HG03095 (cell line): ENCODE data around the gene PAXX.

ENCODE experiments used
- ATAC-seq: cut with Tn5 transposase; IDR thresholded peaks from one replicate; pipeline ENCODE4 v1.9.1; 2021; ENCODE audit warnings: moderate library complexity; ENCODE audit not compliant: unreplicated experiment

Gene PAXX

GRCh38 chr9:136952876-136953770 lies 39.1 kb upstream of the PAXX start:
- ATAC-seq: no peak

DNA sequence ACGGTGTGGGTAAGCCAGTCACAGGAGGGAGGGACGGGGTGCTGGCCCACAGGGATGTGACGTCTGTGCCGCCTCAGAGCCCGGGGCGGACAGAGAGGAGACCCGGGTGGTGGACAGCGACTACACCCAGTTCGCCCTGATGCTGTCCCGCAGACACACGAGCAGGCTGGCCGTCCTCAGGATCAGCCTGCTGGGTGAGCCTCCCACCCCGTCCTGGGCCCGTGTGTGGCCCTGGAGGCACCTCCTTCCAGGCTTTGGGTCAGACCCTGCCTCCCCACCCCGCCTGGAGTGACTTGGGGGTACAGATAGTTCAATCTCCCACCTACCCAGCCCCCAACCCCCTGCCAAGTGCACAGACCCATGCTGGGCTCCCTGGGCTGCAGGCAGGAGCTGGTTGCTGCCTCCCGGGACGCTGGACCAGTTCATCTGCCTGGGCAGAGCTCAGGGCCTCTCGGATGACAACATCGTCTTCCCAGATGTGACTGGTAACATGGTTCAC lies 38.4 kb upstream of the PAXX start:
- ATAC-seq: no peak

DNA sequence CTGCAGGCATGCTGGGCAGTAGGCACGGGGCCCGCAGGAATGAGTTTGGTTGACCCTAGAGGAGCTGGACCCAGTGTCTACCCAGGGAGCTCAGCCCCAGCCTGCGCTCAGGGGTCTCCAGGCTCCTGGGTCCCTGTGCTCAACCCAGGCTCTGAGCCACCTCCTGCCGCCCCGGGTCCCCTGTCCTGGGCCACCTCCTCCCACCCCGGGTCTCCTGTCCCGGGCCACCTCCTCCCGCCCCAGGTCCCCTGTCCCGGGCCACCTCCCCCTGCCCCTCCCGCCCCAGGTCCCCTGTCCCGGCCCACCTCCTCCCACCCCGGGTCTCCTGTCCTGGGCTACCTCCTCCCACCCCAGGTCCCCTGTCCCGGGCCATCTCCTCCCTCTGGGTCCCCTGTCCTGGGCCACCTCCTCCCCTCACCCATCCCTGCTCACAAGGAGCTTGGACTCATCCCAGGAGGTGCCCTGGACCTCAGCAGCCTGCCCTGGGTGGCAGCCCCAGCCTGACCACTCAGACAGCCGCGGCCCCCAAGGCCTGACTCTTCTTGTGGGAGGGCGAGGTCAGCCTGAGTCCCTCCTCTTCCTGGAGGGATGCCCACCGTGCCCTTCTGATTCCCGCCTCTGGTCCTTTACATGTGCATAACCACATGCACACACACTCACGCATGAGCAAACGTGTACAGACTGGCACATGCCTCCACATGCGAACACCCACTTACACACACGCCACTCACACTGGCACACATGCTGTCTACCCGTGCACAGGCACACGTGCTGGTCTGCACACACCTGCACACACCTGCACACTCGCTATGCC lies 37.7 kb upstream of the PAXX start:
- ATAC-seq: no peak

GRCh38 chr9:136955202-136955942 lies 36.9 kb upstream of the PAXX start:
- ATAC-seq: no peak

- no peak for ATAC-seq
These were observed 36.3 kb upstream of the PAXX start for GRCh38 chr9:136955943-136956335.

DNA sequence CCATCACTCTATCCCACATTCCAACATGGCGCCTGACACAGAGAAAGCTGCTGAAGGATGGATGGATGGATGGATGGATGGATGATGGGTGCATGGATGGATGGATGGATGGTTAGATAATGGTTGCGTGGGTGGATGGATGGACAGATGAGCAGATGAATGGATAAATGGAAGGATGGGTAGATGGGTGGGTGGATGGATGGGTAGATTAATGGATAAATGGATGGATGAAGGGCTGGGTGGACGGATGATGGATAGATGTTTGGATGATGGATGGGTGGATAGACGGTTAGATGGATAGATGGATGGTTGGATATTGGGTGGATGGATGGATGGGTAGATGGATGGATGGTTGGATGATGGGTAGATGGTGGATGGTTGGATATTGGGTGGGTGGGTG lies 35.6 kb upstream of the PAXX start:
- no peak for ATAC-seq

- no peak for ATAC-seq
These were observed 34.8 kb upstream of the PAXX start for GRCh38 chr9:136957461-136957860.

- ATAC-seq: no peak
These were observed 34.3 kb upstream of the PAXX start for GRCh38 chr9:136957901-136958300.

DNA sequence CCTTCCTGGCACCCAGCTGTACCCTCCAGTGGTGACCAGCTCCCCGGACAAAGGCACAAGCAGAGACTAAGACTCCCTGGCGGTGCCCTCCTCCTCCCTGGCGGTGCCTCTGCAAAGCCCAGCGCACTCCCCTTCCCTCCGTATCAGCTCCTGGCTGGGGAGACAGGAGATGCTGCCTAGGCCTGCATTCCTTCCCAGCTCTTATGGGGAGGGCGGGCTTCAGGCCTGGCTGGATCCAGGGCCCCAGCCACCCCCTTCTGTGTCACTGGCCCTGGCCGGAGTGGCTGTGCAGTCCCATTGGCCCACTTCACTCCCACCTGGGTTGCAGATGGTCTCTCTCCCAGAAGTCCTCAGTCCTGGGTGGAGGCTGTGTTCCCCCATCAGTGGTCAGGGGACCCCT lies 33.7 kb upstream of the PAXX start:
- no peak for ATAC-seq

DNA sequence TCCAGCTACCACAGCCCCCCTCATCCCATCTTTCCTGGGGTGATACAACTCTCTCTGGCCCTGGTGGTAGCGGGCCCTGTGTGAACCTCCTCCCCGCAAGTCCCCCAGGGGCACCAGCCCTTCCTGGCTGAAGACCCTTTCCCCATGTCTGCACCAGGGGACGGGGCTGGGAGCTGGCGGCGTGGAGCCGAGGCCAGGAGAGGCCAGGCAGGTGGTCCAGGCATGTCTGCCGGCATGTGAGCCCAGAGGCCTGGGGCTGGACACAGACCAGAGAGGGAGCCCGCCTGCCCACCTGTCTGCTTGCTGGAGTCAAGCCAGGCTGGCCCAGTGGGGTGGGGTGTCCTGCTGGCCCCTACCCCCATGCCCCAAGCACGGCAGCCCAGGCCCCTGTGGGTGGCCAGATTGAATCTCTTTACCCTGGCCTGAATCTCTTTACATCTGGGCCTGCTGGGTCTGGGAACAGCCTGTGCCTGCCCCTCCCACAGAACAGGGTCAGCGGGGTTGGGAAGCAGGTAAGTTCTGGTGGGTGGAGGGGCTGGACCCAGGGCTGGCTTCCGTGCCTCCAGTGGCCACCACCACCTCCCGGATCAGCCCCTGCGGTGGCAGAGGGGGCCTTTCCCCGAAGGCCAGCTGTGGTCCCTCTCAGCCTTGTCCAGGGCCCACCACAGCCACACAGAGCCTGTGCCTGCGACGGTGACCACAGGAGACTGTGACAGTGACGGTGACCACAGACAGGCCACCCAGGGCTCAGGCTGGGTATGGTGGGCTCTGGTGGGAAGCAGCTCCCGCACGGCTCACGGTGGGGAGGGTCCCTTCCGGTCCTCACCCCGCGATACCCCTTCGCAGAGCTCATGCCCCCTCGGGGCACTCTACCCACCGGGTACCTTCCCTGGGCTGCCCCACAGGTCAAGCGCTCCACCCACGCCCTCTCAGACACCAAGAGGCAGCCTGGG lies 33.0 kb upstream of the PAXX start:
- ATAC-seq: no peak

GRCh38 chr9:136960212-136960937 lies 31.8 kb upstream of the PAXX start:
- no peak for ATAC-seq

GRCh38 chr9:136960938-136961275 lies 31.3 kb upstream of the PAXX start:
- no peak for ATAC-seq

DNA sequence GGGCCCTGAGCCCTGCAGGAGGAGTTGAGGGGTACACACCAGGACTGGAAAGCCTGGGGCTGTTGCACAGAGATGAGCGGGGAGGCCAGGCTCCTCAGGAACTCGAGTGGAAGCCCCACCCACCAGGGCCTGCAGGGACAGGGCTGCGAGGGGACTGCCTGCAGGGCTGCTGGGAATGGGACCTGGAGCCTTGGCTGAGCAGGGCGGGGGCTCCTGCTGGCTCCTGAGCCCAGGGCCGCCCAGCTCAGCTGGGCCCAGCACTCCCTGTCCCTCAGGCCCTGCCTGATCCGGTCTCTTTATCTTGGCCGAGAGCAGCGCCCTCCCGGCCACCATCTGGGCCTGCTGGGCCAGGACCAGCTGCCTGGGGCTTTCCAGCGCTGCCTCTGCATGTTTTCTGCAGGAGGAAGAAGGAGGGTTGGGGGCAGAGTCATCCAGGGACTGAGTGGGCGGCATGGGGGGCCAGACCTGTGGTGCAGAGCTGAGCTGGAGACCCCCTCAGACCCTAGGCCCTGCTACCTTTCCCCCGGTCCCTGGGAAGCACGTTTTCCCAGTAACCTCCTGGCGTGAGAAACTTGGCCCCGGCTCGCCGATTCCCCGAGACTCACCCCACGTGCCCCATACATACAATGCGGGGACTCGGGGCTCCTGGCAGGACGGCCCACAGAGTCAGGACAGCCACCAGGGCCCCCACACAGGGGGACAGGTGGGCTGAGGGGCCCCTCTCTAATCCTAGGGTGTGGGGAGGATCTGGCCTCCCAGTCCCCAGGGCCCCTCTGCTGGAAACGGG lies 30.8 kb upstream of the PAXX start:
- no peak for ATAC-seq

GRCh38 chr9:136962163-136962562 lies 30.1 kb upstream of the PAXX start:
- ATAC-seq: no peak

- no peak for ATAC-seq
These were observed 29.4 kb upstream of the PAXX start for GRCh38 chr9:136962701-136963248.

- ATAC-seq: no peak
These were observed 28.9 kb upstream of the PAXX start for GRCh38 chr9:136963341-136963740.

DNA sequence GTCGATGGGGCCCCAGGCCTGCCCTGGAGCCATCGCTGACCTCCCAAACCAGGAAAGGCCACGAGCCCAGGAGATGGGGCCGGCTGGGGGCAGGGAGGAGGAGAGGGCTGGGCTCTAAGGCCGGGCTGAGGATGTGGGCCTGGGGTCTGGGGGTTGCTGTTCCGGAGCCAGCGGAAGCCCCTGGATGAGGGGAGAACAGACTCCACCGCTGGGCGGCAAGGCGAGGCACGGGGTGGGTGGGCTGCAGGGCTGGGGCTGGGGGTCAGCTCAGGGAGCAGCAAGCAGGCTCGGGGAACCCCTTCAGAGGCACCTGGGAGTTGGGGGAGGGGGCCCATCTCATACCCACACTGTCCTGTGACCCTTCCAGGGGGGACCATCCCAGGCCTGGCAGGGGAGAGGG lies 28.5 kb upstream of the PAXX start:
- ATAC-seq: no peak

DNA sequence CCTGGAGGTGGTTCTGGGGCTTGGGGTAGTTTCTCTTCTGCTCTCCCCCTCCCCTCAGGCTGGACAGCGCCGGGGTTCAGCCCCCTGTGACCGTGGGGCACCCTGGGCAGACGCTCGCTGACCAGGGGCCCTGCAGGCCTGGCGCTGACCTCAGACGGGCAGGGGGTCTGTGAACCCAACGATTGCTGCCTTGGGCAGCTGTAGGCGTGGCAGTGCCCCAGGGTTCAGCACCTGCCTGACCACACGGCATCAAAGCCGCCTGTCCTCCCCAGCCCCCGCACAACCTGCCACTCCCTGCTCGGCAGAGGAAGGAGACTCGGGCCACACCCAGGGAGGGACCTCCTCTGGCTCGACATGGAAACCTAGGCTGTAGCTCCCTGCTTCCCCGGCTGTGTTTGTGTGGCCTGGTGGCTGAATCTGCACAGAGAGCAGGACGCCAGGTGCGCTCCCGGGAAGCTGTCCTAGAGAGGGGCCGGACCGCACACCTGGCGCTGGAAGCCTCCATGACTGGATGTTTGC lies 28.0 kb upstream of the PAXX start:
- ATAC-seq: no peak
